Measurements from ENCODE around the gene NDUFB10.

DNA sequence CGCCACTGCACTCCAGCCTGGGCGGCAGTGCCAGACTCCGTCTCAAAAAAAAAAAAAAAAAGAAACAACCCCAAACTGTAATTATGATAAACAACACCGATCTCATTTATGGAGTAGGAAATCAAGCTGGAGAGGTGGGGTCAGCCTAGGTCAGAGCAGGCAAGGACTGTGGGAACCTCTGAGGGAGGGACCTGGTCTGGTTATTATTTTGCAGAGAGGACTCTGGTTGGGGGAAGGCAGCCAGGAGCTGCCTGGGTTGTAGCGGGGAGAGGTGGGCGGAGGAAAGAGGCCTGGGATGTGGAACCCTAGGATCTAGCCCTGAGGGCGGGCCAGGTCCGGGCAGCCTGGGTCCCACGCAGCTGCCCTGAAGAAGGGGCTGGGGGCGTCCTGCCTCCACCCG, 30.2 kb upstream of the NDUFB10 start:
- TF ChIP-seq, protein P1, sequence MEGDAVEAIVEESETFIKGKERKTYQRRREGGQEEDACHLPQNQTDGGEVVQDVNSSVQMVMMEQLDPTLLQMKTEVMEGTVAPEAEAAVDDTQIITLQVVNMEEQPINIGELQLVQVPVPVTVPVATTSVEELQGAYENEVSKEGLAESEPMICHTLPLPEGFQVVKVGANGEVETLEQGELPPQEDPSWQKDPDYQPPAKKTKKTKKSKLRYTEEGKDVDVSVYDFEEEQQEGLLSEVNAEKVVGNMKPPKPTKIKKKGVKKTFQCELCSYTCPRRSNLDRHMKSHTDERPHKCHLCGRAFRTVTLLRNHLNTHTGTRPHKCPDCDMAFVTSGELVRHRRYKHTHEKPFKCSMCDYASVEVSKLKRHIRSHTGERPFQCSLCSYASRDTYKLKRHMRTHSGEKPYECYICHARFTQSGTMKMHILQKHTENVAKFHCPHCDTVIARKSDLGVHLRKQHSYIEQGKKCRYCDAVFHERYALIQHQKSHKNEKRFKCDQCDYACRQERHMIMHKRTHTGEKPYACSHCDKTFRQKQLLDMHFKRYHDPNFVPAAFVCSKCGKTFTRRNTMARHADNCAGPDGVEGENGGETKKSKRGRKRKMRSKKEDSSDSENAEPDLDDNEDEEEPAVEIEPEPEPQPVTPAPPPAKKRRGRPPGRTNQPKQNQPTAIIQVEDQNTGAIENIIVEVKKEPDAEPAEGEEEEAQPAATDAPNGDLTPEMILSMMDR (IDR thresholded peaks at IDR 0.05), result no peak
- TF ChIP-seq POLR2AphosphoS5 (IDR thresholded peaks at IDR 0.05; ENCODE audit: low read depth, low read length), result no peak
